Measurements from ENCODE around the gene EFHD2.

GRCh38 chr1:15424146-15424667 is 14.5 kb downstream of the EFHD2 start:
- TF ChIP-seq POLR2A (IDR thresholded peaks at IDR 0.05; ENCODE audit: low read depth, low read length) (no peak), POLR2AphosphoS5 (IDR thresholded peaks at IDR 0.05; ENCODE audit: low read depth, low read length) (no peak), PAX5 (IDR thresholded peaks at IDR 0.05; ENCODE audit: insufficient read depth, low read length, severe bottlenecking) (no peak)
